HG03571 (cell line): ENCODE data around the gene ACOT6.
"Not testable (repeated sequence)": the region's sequence is repeated elsewhere in the genome, so short reads cannot be mapped to it uniquely, and the experiment has no call there.

Experiments
- ATAC-seq: cut with Tn5 transposase; IDR thresholded peaks from one replicate; pipeline ENCODE4 v1.9.1; 2021; ENCODE audit not compliant: unreplicated experiment

ACOT6 gene

DNA sequence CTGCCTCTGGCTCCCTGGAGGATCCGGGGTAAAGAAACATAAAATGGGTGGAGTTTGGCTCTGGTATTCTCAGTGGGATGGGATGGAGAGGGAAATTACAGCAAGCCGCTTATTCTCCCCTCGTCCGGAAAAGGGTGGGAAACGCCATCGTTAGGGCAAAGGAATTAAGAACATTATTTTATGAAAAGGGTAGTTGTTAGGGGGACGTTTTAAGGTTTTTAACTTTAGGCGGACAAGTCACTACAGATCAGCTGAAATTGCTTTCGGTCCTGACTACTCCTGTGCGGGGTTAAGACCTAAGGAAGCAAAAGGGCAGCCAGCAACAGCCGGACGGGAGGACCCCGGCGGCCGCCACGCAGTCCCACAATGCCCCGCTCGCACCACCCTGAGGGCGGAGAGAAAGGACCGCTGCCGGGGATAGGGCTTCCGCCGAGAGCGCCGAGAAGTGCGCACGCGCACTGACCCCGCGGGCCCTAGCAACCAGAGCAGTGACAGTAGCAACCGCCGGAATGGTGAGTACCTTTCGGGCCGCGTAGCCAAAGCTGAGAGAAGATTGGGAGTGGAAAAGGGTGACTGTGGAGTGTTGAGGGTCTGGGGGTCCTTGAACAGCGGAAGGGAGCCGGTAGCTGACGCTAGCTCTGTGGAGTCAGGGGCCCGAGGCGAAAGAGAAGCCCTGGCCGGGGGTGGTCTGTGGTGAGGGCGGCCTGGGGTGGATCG, 32.4 kb downstream of the ACOT6 start, which contains the start of gene DNAL1:
TSS of gene DNAL1 (plus strand) at position 456 of the 717 bp plus-strand sequence. CDS start at position 510, 54 bp downstream.
- peak; percentile 93 for ATAC-seq

DNA sequence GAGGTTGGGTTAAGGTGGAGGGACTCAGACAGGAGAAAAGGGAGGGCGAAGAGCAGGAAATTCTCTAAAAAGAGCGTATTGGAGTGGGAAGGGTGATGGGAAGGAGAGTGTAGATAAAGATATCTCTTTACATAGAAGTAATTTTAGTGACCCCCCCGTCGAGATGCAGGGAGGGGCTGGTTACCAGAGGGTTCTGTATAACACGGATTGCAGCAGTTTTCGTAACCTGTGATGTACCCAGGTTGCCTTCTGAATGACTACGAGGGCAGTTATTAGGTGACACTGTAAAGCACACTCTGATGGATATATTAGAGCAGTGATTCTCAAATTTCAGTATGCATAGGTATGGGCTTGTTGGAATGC, 32.9 kb downstream of the ACOT6 start:
- ATAC-seq: no peak

DNA sequence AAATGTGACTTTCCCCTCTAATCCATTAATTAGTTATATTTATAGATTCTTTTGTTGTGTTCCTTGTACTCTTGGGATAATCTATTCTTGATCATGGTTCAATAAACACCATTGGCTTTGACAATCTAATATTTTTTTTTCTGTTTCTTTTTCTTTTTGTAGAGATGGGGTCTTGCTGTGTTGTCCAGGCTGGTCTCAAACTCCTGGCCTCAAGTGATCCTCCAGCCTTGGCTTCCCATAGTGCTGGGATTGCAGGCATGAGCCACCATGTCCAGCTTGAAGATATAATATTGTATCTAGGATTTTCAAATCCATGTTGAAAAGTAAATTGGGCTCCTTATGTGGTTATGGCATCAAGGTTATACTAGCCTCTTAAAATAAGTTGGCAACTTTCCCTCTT, 38.7 kb downstream of the ACOT6 start:
- no peak for ATAC-seq

- ATAC-seq: no peak
Measured at GRCh38 chr14:73655851-73656250, 43.5 kb downstream of the ACOT6 start.

DNA sequence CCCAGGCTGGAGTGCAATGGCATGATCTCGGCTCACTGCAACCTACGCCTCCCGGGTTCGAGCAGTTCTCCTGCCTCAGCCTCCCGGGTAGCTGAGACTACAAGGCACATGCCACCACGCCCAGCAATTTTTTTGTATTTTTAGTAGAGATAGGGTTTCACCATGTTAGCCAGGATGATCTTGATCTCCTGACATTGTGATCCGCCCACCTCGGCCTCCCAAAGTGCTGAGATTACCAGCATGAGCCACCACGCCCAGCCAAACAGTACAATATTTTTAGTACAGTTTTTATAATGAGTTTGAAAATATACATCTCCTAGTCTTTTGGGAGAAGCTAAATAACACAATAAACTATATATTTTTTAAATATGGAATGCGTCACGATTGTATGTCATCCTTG, 46.9 kb downstream of the ACOT6 start:
- not testable (repeated sequence) for ATAC-seq

DNA sequence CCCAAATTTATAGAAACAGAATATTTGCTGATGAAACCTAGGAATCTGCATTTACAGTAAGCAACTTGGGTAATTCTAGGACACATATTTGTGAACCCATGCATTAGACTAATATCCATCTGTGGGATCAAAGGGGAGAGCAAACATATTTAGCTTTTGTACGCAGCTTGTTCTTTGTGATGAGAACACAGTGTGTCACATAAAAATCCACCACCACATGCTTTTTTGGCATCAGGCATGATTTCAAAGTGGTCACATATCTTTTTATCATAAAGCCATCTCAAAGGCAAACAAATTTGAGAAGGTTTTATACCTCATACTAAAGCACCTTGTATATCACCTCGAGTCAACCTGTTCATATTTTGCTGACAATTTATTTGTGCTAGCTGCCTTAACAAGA, 48.2 kb downstream of the ACOT6 start:
- ATAC-seq: no peak

DNA sequence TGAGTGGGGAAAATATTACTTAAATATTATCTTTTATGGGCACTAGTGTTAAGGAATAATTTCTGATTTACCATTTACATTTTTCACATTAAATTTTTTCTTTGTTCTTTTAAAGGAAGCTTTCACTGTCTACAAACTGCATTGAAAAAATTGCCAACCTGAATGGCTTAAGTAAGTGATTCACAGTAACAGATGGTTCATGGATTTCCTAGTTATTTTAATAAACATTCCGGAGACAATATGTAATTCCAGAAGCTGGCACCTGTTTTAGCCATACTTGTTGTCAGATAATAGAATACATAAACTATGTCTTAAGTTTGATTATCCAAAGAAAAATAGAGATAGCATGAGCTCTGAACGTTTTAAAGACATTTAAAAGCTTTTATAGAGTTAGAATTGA, 49.6 kb downstream of the ACOT6 start:
- ATAC-seq: no peak

DNA sequence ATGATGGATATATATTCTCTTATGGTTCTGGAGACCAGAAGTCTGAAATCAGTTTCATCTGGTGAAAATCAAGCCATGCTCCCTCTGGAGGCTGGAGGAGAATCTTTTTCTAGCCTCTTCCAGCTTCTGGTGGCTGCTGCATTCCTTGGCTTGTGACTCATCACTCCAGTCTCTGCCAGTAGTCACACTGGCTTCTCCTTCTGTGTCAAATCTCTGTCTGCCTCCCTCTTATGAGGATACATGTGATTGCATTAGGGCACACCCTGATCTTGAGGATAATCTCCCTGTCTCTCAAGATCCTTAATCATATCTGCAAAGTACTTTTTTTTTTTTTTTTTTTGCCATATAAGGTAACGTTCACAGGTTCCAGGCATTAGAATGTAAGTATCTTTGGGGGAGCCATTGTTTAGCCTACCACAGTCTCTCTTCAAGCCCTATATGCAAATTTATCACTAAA, 50.2 kb downstream of the ACOT6 start:
- no peak for ATAC-seq

- ATAC-seq: no peak
Measured at GRCh38 chr14:73663548-73664212, 51.4 kb downstream of the ACOT6 start.

DNA sequence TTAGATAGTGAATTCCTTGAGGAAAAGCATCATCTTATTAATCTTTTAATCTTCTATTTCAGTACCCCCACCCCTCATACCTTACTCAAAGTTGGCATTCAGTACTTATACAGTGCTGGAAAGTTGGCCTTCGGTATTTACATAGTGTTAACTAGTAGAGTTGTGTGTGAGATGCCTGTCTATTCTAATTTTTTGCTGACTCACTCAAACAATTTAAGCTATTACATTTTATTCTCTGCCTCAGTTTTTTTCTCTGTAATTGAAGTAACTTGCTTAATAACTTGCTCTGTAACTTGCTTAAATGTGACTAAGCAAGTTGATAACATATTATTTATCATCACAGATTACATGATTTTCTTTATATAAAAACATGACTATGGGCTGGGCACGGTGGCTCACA, 52.8 kb downstream of the ACOT6 start:
- no peak for ATAC-seq

- ATAC-seq: no peak
Measured at GRCh38 chr14:73666583-73666982, 54.3 kb downstream of the ACOT6 start.

GRCh38 chr14:73667854-73668253, 55.5 kb downstream of the ACOT6 start:
- ATAC-seq: no peak
